Right atrium auricular region (tissue), 2 donors: Measurements from ENCODE around the gene LDLRAD3. TPM values are rescaled to one million over a fixed set of nuclear protein-coding genes. Genes with fewer than 3 reads are reported as not detected.

ENCODE experiments used
- DNase-seq: peaks from one replicate; pipeline ENCODE4 v3.0.0-alpha.2; 2019; ENCODE audit warnings: low spot score
- H3K27ac ChIP-seq, 2 donors: fragments of 200-600 bp; sonication (generic); 1 replicate in 1 of 2; 2 replicates in 1 of 2; pipeline ENCODE4 v1.5.1; 2016 to 2019
- H3K27me3 ChIP-seq, 2 donors: fragments of 200-600 bp; sonication (generic); one replicate each; pipeline versions ENCODE4 v1.5.1 to v1.6.0; 2017 to 2019
- H3K36me3 ChIP-seq: fragments of 200-600 bp; sonication (generic); one replicate; pipeline ENCODE4 v1.5.1; 2016
- H3K4me1 ChIP-seq, 2 donors: fragments of 200-600 bp; sonication (generic); one replicate each; pipeline versions ENCODE4 v1.5.1 to v1.6.0; 2017 to 2019
- H3K4me3 ChIP-seq, 2 donors: fragments of 200-600 bp; sonication (generic); 1 replicate in 1 of 2; 2 replicates in 1 of 2; pipeline ENCODE4 v1.5.1; 2017 to 2019; ENCODE audit warnings: mild to moderate bottlenecking in 1 of 2, moderate library complexity in 1 of 2
- H3K9me3 ChIP-seq, 2 donors: fragments of 200-600 bp; sonication (generic); one replicate each; pipeline ENCODE4 v1.5.1; 2019
- total RNA-seq, 2 donors: library from RNA; depleted of rRNA; stranded (reverse); fragments of >200 nt; gene quantifications; one replicate each; pipeline ENCODE4 v1.1.0, GENCODE V29; 2016
- TF ChIP-seq, protein P1 (sequence below), 2 donors: fragments of 200-600 bp; sonication (generic); IDR thresholded peaks; one replicate each; pipeline ENCODE4 v1.5.1; 2019; ENCODE audit warnings: antibody characterized with exemption in 2 of 2

LDLRAD3 gene
- total RNA-seq, 2 donors from 2014 or later: 3.6 to 7.0 TPM

DNA sequence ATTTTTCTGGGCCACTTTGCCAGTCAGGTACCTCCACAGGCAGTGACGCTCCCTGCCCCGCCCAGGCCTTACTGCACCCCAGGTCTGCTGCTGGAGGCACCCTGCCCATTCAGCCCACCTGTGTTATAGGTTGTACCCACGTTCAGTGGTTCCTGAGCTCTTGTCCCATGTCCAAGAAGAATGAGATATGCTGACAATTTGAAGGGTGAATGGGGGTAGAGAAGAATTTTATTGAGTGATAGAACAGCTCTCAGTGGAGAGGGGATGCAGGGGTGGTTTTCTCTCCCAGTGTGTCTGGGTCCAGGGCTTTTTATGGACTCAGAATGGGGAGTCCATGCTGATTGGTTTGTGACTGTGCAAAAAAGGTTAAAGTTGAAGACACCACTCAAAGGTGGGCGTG, 149.7 kb downstream of the LDLRAD3 start:
- Histone ChIP-seq H3K4me3 (no peak overlapping the region), H3K4me1 (peaks cover 0 to 8% of the 10 kb centered on the region in 2 donors), H3K27ac (no peak overlapping the region), H3K9me3 (peaks cover 0 to 13% of the 10 kb centered on the region in 2 donors), H3K27me3 (no peaks in the 10 kb centered on the region), H3K36me3 (no peaks in the 10 kb centered on the region)
- TF ChIP-seq, protein P1, sequence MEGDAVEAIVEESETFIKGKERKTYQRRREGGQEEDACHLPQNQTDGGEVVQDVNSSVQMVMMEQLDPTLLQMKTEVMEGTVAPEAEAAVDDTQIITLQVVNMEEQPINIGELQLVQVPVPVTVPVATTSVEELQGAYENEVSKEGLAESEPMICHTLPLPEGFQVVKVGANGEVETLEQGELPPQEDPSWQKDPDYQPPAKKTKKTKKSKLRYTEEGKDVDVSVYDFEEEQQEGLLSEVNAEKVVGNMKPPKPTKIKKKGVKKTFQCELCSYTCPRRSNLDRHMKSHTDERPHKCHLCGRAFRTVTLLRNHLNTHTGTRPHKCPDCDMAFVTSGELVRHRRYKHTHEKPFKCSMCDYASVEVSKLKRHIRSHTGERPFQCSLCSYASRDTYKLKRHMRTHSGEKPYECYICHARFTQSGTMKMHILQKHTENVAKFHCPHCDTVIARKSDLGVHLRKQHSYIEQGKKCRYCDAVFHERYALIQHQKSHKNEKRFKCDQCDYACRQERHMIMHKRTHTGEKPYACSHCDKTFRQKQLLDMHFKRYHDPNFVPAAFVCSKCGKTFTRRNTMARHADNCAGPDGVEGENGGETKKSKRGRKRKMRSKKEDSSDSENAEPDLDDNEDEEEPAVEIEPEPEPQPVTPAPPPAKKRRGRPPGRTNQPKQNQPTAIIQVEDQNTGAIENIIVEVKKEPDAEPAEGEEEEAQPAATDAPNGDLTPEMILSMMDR (IDR thresholded peaks at IDR 0.05): no peak
- no peak for DNase-seq

DNA sequence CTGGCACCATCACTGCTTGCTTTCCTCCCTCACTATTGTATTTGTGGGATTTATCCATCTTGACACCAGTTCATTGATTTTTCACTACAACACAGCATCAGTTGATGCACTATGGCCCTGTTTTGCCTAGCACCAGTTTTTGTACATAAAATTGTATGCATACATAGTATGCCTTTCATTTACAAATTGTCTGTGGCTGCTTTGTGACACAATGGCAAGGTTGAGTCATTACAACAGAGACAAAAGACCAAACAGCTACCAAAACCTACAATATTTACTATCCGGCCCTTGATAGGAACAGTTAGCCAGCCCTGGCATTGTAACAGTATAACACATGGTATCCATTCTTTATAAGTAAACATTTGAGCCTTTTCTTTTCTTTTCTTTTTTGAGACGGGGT, 150.3 kb downstream of the LDLRAD3 start:
- Histone ChIP-seq H3K4me1 (peaks cover 0 to 8% of the 10 kb centered on the region in 2 donors), H3K4me3 (no peak overlapping the region), H3K27me3 (no peaks in the 10 kb centered on the region), H3K9me3 (peaks cover 0 to 13% of the 10 kb centered on the region in 2 donors), H3K36me3 (no peaks in the 10 kb centered on the region), H3K27ac (no peak overlapping the region)
- no peak for DNase-seq
- TF ChIP-seq, protein P1 (IDR thresholded peaks at IDR 0.05): no peak

DNA sequence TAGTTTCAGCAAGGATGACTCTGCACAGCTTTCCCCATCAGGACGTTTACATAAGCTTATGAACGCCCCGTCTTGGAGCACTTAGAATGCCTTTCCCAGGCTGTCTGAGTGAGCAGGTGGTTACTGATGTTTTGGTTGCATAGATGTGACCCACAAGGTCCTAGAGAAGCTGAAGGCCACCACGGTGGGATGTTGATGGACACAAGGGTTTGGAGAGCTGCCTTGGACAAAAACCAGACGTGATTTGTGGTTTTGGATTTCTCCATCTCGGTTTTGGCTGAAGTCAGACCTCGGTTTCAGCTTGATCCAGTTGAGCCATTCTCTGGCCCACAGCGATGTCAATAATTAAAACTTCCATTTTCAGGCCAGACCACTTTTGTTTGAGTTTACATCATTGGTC, 151.9 kb downstream of the LDLRAD3 start:
- no peak overlapping the region for H3K4me3 ChIP-seq
- H3K9me3 ChIP-seq: peaks cover 0 to 13% of the 10 kb centered on the region in 2 donors
- H3K4me1 ChIP-seq: peaks cover 0 to 8% of the 10 kb centered on the region in 2 donors
- no peak overlapping the region for H3K27ac ChIP-seq
- no peaks in the 10 kb centered on the region for H3K36me3 ChIP-seq
- no peak for DNase-seq
- TF ChIP-seq, protein P1 (IDR thresholded peaks at IDR 0.05): no peak
- H3K27me3 ChIP-seq: no peaks in the 10 kb centered on the region

DNA sequence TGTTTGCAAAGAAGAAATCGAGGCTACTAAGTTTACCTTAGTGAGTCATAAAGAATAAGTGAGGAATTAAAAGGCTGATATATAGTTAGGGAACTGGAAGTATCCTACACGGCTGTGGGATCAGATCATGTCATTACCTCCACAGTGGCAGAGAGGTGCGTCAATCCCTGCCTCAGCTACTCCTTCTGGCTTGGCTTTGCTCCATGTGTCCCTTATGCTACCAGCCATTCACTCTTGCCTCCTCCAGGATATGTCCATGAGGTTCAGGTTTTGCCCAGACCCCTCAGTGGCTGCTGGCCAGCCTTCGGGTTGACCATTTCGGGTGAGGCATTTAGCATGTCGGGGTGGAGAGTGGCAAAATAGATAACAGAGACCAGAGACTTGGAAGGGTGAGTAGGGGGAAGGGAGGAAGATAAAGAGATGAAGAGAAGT, 153.4 kb downstream of the LDLRAD3 start:
- H3K27me3 ChIP-seq: no peaks in the 10 kb centered on the region
- peaks cover 0 to 13% of the 10 kb centered on the region in 2 donors for H3K9me3 ChIP-seq

DNA sequence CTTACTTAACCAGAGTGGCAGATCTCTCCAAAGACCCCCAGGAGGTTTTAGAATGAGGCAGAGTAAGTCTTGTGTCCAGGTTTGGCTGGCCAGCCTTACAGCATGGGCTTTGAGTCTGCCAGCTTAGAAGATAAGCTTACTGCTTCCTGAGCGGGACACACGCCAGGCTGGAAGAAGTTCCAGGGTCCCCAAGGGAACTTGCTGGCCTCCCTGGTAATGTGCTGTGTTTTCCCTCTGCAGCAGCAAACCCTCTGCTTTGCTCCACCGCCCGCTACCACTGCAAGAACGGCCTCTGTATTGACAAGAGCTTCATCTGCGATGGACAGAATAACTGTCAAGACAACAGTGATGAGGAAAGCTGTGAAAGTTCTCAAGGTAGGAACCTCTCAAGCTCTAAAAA, 154.2 kb downstream of the LDLRAD3 start:
- H3K9me3 ChIP-seq: peaks cover 0 to 9% of the 10 kb centered on the region in 2 donors
- TF ChIP-seq, protein P1 (IDR thresholded peaks at IDR 0.05): no peak
- H3K27ac ChIP-seq: no peak overlapping the region
- no peaks in the 10 kb centered on the region for H3K36me3 ChIP-seq
- no peak overlapping the region for H3K4me3 ChIP-seq
- DNase-seq: no peak
- peaks cover 0 to 8% of the 10 kb centered on the region in 2 donors for H3K4me1 ChIP-seq
- no peaks in the 10 kb centered on the region for H3K27me3 ChIP-seq

More for the DNA sequence above, 153.4 kb downstream of the LDLRAD3 start:
- TF ChIP-seq, protein P1 (IDR thresholded peaks at IDR 0.05): no peak
- Histone ChIP-seq H3K27ac (no peak overlapping the region), H3K4me1 (peaks cover 0 to 8% of the 10 kb centered on the region in 2 donors), H3K36me3 (no peaks in the 10 kb centered on the region), H3K4me3 (no peak overlapping the region)
- DNase-seq: no peak

DNA sequence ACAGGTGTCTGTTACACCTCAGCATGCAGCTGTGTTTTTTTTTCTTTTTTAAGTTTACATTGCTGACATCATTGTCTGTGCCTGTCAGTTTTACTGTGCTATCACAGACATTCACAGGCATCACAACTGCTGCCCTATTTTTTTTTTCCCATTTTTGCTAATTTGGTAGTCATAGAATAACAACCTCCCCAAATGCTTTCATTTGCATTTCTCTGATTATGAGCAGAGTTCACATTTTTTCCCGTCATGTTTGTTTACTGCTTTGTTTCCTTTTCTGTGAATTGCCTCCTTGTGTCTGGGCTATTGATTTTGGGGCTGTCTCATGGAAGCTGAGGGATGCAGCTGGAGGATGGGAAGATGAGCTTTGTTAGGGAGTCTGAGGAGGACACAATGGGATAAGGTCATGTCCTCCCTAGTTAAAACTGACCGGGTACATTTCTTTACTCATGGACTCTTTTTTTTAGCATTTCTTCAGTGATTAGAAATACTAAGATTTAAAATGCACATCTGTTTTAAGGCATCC, 155.1 kb downstream of the LDLRAD3 start:
- Histone ChIP-seq H3K27ac (no peak overlapping the region), H3K36me3 (no peaks in the 10 kb centered on the region), H3K27me3 (no peaks in the 10 kb centered on the region), H3K4me3 (no peak overlapping the region), H3K9me3 (peaks cover 0 to 3% of the 10 kb centered on the region in 2 donors), H3K4me1 (peaks cover 0 to 8% of the 10 kb centered on the region in 2 donors)
- TF ChIP-seq, protein P1 (IDR thresholded peaks at IDR 0.05): no peak
- no peak for DNase-seq
